Activated T-helper 2 cell treated with anti-CD3 and anti-CD28 coated beads, Interferon-gamma antibody, Interleukin-2, Interleukin-4, amounts not matched to agents 10 μg/mL and 5 μg/mL and 100 μg/mL, durations not matched to agents 14 hours and 24 hours and 36 hours (primary cell): ENCODE measurements around the gene CGB8. TPM values are rescaled to one million over a fixed set of nuclear protein-coding genes. Genes with fewer than 3 reads are reported as not detected.
"Not testable (repeated sequence)": the region's sequence is repeated elsewhere in the genome, so short reads cannot be mapped to it uniquely, and the experiment has no call there.

Experiments used
- DNase-seq: peaks from one replicate; pipeline ENCODE4 v3.0.0; 2021; ENCODE audit warnings: low spot score
- H3K27ac Mint-ChIP-seq: one replicate; pipeline ENCODE4 v1.8.0; 2021; ENCODE audit warnings: mixed read lengths
- H3K27me3 Mint-ChIP-seq: one replicate; pipeline ENCODE4 v1.8.0; 2021; ENCODE audit warnings: low read depth, mixed read lengths
- H3K36me3 Mint-ChIP-seq: one replicate; pipeline ENCODE4 v1.8.0; 2021; ENCODE audit warnings: low read depth, mixed read lengths
- H3K4me1 Mint-ChIP-seq: one replicate; pipeline ENCODE4 v1.8.0; 2021; ENCODE audit warnings: low read depth, mixed read lengths
- H3K4me3 Mint-ChIP-seq: one replicate; pipeline ENCODE4 v1.8.0; 2021; ENCODE audit warnings: low read depth, mild to moderate bottlenecking, moderate library complexity, mixed read lengths
- H3K9me3 Mint-ChIP-seq: one replicate; pipeline ENCODE4 v1.8.0; 2021; ENCODE audit warnings: mixed read lengths
- intact Hi-C: fragments of 100-400 bp; cut with micrococcal nuclease; formaldehyde crosslinking; loops from one replicate; pipeline ENCODE4 v1.15.1; 2023
- total RNA-seq: library from RNA; stranded (reverse); gene quantifications from 2 replicates; pipeline ENCODE4 v1.2.3, GENCODE V29; 2022

The CGB8 gene
- total RNA-seq, result not detected in 2 replicates

GRCh38 chr19:49049011-49049410 lies at the start of gene CGB8:
TSS of gene CGB8 (minus strand) at chr19:49049111. CDS start at chr19:49048739, 372 bp downstream.
- H3K27me3 Mint-ChIP-seq, H3K27ac Mint-ChIP-seq: not testable (repeated sequence)

GRCh38 chr19:49097453-49098288 lies 48.8 kb upstream of the CGB8 start:
- Mint-ChIP-seq H3K9me3 (no peaks in the 10 kb centered on the region), H3K36me3 (peaks cover 75% of the 10 kb centered on the region), H3K27me3 (no peaks in the 10 kb centered on the region), H3K27ac (no peak overlapping the region), H3K4me3 (no peak overlapping the region), H3K4me1 (peaks cover 1% of the 10 kb centered on the region)
- DNase-seq, result peak; percentile 69
- intact Hi-C loops, result loop anchor here (5.0 kb wide), 2 partner anchors 50 to 100 kb away; no protein-coding TSS in a partner anchor

More at GRCh38 chr19:49049011-49049410, at the start of gene CGB8:
- H3K36me3 Mint-ChIP-seq, DNase-seq, H3K4me1 Mint-ChIP-seq, H3K9me3 Mint-ChIP-seq, H3K4me3 Mint-ChIP-seq, intact Hi-C loops: not testable (repeated sequence)

GRCh38 chr19:49094505-49095482 lies 45.9 kb upstream of the CGB8 start:
- Mint-ChIP-seq H3K27me3 (no peaks in the 10 kb centered on the region), H3K36me3 (peaks cover 81% of the 10 kb centered on the region), H3K9me3 (no peaks in the 10 kb centered on the region), H3K4me3 (no peak overlapping the region), H3K27ac (no peak overlapping the region), H3K4me1 (peaks cover 13% of the 10 kb centered on the region)
- intact Hi-C loops, result loop anchor here (5.0 kb wide), 2 partner anchors 53 to 103 kb away; no protein-coding TSS in a partner anchor
- no peak for DNase-seq

- intact Hi-C loops, result no loop called here
- no peak overlapping the region for H3K27ac Mint-ChIP-seq
- peaks cover 70% of the 10 kb centered on the region for H3K36me3 Mint-ChIP-seq
- peaks cover 15% of the 10 kb centered on the region for H3K4me1 Mint-ChIP-seq
- H3K4me3 Mint-ChIP-seq, result no peak overlapping the region
- H3K27me3 Mint-ChIP-seq, result no peaks in the 10 kb centered on the region
- DNase-seq, result no peak
- H3K9me3 Mint-ChIP-seq, result no peaks in the 10 kb centered on the region
These were observed 43.8 kb upstream of the CGB8 start for GRCh38 chr19:49092686-49093085.

GRCh38 chr19:49091391-49092038 lies 42.6 kb upstream of the CGB8 start:
- intact Hi-C loops, result no loop called here
- no peaks in the 10 kb centered on the region for H3K27me3 Mint-ChIP-seq
- peaks cover 21% of the 10 kb centered on the region for H3K4me1 Mint-ChIP-seq
- H3K4me3 Mint-ChIP-seq, result no peak overlapping the region
- DNase-seq, result no peak
- H3K36me3 Mint-ChIP-seq, result peaks cover 69% of the 10 kb centered on the region
- no peaks in the 10 kb centered on the region for H3K9me3 Mint-ChIP-seq
- peak overlapping the region; percentile 59 for H3K27ac Mint-ChIP-seq

- H3K4me1 Mint-ChIP-seq, result peaks cover 21% of the 10 kb centered on the region
- H3K27me3 Mint-ChIP-seq, result no peaks in the 10 kb centered on the region
- peaks cover 41% of the 10 kb centered on the region for H3K36me3 Mint-ChIP-seq
- intact Hi-C loops, result no loop called here
- H3K9me3 Mint-ChIP-seq, result no peaks in the 10 kb centered on the region
- peak overlapping the region; percentile 76 for H3K27ac Mint-ChIP-seq
- peak overlapping the region; percentile 99 for H3K4me3 Mint-ChIP-seq
- no peak for DNase-seq
These were observed 37.4 kb upstream of the CGB8 start for GRCh38 chr19:49086296-49086695.

GRCh38 chr19:49085868-49086232 lies 36.9 kb upstream of the CGB8 start:
- Mint-ChIP-seq H3K36me3 (peaks cover 38% of the 10 kb centered on the region), H3K4me1 (peaks cover 20% of the 10 kb centered on the region), H3K4me3 (peak overlapping the region; percentile 99), H3K9me3 (no peaks in the 10 kb centered on the region), H3K27me3 (no peaks in the 10 kb centered on the region), H3K27ac (peak overlapping the region; percentile 76)
- DNase-seq, result no peak
- intact Hi-C loops, result loop anchor here (2.0 kb wide), 1 partner anchor 33 kb away; the partner anchor contains the start of genes C19orf73 and PPFIA3

- Mint-ChIP-seq H3K27ac (peak within 1 kb of the TSS; percentile 76), H3K36me3 (peaks cover 31% of the 10 kb centered on the region), H3K4me3 (peak within 1 kb of the TSS; percentile 99), H3K4me1 (peaks cover 18% of the 10 kb centered on the region), H3K27me3 (no peaks in the 10 kb centered on the region), H3K9me3 (no peaks in the 10 kb centered on the region)
- intact Hi-C loops, result loop anchor here (2.0 kb wide), 1 partner anchor 34 kb away; the partner anchor contains the start of genes C19orf73 and PPFIA3
- peak; percentile 99 for DNase-seq
These were observed 36.3 kb upstream of the CGB8 start, which contains the start of gene SNRNP70 for GRCh38 chr19:49085020-49085867. TSS of gene SNRNP70 (plus strand) at chr19:49085451. CDS start at chr19:49086415, 964 bp downstream.

GRCh38 chr19:49084206-49085019 lies 35.5 kb upstream of the CGB8 start:
- Mint-ChIP-seq H3K36me3 (peaks cover 25% of the 10 kb centered on the region), H3K9me3 (no peaks in the 10 kb centered on the region), H3K4me1 (peaks cover 16% of the 10 kb centered on the region), H3K27ac (peak overlapping the region; percentile 76), H3K4me3 (peak overlapping the region; percentile 99), H3K27me3 (no peaks in the 10 kb centered on the region)
- DNase-seq, result no peak
- intact Hi-C loops, result loop anchor here (2.0 kb wide), 1 partner anchor 34 kb away; the partner anchor contains the start of genes C19orf73 and PPFIA3

GRCh38 chr19:49081273-49081672 lies 32.4 kb upstream of the CGB8 start:
- no peak for DNase-seq
- Mint-ChIP-seq H3K4me1 (peaks cover 4% of the 10 kb centered on the region), H3K4me3 (no peak overlapping the region), H3K9me3 (no peaks in the 10 kb centered on the region), H3K27me3 (no peaks in the 10 kb centered on the region), H3K36me3 (peaks cover 5% of the 10 kb centered on the region), H3K27ac (no peak overlapping the region)
- intact Hi-C loops, result no loop called here

GRCh38 chr19:49080392-49080791 lies 31.5 kb upstream of the CGB8 start:
- DNase-seq, result no peak
- Mint-ChIP-seq H3K9me3 (no peaks in the 10 kb centered on the region), H3K4me3 (no peak overlapping the region), H3K27ac (no peak overlapping the region), H3K4me1 (peaks cover 2% of the 10 kb centered on the region), H3K27me3 (no peaks in the 10 kb centered on the region), H3K36me3 (no peaks in the 10 kb centered on the region)
- intact Hi-C loops, result no loop called here
